ENCODE measurements around the gene ZNF620.

GRCh38 chr3:40487172-40487571 is 18.7 kb upstream of the ZNF620 start:
- TF ChIP-seq CTCF (conservative IDR thresholded peaks at IDR 0.05; ENCODE audit: low read depth, low read length) (no peak), EZH2phosphoT487 (IDR thresholded peaks at IDR 0.05; ENCODE audit: borderline replicate concordance, low read length) (no peak), EZH2 (IDR thresholded peaks at IDR 0.05; ENCODE audit: low read length, unreplicated experiment) (no peak)
